Astrocyte of the cerebellum (primary cell): ENCODE measurements around the gene FGG.

Source experiments
- DNase-seq: peaks from one replicate; pipeline ENCODE4 v3.0.0-alpha.2; 2011; ENCODE audit warnings: low read depth
- H3K4me3 ChIP-seq: 2 replicates; pipeline ENCODE4 v1.5.1; 2011; ENCODE audit warnings: mild to moderate bottlenecking, low read depth, low read length, moderate library complexity
- CTCF ChIP-seq: IDR thresholded peaks from 2 replicates; pipeline ENCODE4 v1.5.1; 2012; ENCODE audit warnings: low read length, low read depth, moderate library complexity, mild to moderate bottlenecking; ENCODE audit errors: missing control alignments
- in situ Hi-C: cut with HindIII; loops from 2 replicates; pipeline ENCODE4 v1.10.0; 2017; ENCODE audit warnings: low sequenced_read_pairs

The FGG gene

GRCh38 chr4:154589296-154590197, 22.9 kb downstream of the FGG start:
- no peak overlapping the region for H3K4me3 ChIP-seq
- no peak for DNase-seq
- in situ Hi-C loops = no loop called here
- no peak for TF ChIP-seq CTCF

GRCh38 chr4:154588198-154588597, 24.3 kb downstream of the FGG start:
- H3K4me3 ChIP-seq = no peak overlapping the region
- in situ Hi-C loops = no loop called here
- DNase-seq = no peak
- TF ChIP-seq CTCF = no peak

GRCh38 chr4:154586296-154587033, 26.0 kb downstream of the FGG start:
- no peak for TF ChIP-seq CTCF
- no peak overlapping the region for H3K4me3 ChIP-seq
- in situ Hi-C loops = no loop called here
- DNase-seq = no peak

GRCh38 chr4:154585369-154586018, 27.0 kb downstream of the FGG start:
- in situ Hi-C loops = no loop called here
- no peak overlapping the region for H3K4me3 ChIP-seq
- no peak for TF ChIP-seq CTCF
- no peak for DNase-seq

- in situ Hi-C loops = no loop called here
- H3K4me3 ChIP-seq = no peak overlapping the region
- no peak for DNase-seq
- no peak for TF ChIP-seq CTCF
Measured at GRCh38 chr4:154584259-154584658, 28.2 kb downstream of the FGG start.

GRCh38 chr4:154583677-154584076, 28.8 kb downstream of the FGG start:
- no peak for TF ChIP-seq CTCF

More at GRCh38 chr4:154583677-154584076, 28.8 kb downstream of the FGG start:
- H3K4me3 ChIP-seq = no peak overlapping the region
- in situ Hi-C loops = no loop called here
- no peak for DNase-seq
